CD4-positive, alpha-beta T cell (primary cell): ENCODE measurements around the gene VTI1A. TPM values are rescaled to one million over a fixed set of nuclear protein-coding genes. Genes with fewer than 3 reads are reported as not detected.

Source experiments
- ATAC-seq: fragments of 200-7000 bp; cut with Tn5 transposase; one replicate; pipeline ENCODE4 v1.10.0; 2022; ENCODE audit warnings: mild to moderate bottlenecking; ENCODE audit not compliant: poor library complexity
- CTCF ChIA-PET: fragments of 350-600 bp; sonication (Branson Sonifier 250); formaldehyde crosslinking; loops from one replicate; lab custom pipeline; 2021; ENCODE audit warnings: antibody characterized with exemption, inconsistent platforms; lab: Charles Lee
- POLR2A ChIA-PET: fragments of 350-600 bp; sonication (Branson Sonifier 250); formaldehyde crosslinking; loops from one replicate; lab custom pipeline; 2021; ENCODE audit warnings: antibody characterized with exemption, inconsistent platforms; lab: Charles Lee
- DNase-seq, 14 experiments: peaks; one replicate each; pipeline ENCODE4 v3.0.0-alpha.2; 2013 to 2020; ENCODE audit warnings: mixed read lengths in 2 of 14
- H3K27ac ChIP-seq, 2 donors: one replicate each; pipeline versions ENCODE4 v1.5.1 to v1.7.0; 2013; ENCODE audit warnings: low read length in 2 of 2, low read depth in 1 of 2, mild to moderate bottlenecking in 1 of 2
- H3K27me3 ChIP-seq, 2 experiments: 1 replicate in 1 of 2; 2 replicates in 1 of 2; pipeline versions ENCODE4 v1.6.1 to v1.7.0; 2013; ENCODE audit warnings: low read length in 2 of 2, control low read depth in 1 of 2, mild to moderate bottlenecking in 1 of 2, moderate library complexity in 1 of 2; ENCODE audit not compliant: insufficient read depth in 2 of 2, control insufficient read depth in 1 of 2
- H3K36me3 ChIP-seq: one replicate; pipeline ENCODE4 v1.6.1; 2013; ENCODE audit warnings: low read length, control low read depth; ENCODE audit not compliant: insufficient read depth
- H3K4me1 ChIP-seq: one replicate; pipeline ENCODE4 v1.6.1; 2013; ENCODE audit warnings: low read length, control low read depth; ENCODE audit not compliant: insufficient read depth
- H3K4me3 ChIP-seq: one replicate; pipeline ENCODE4 v1.5.1; 2013; ENCODE audit warnings: mild to moderate bottlenecking, low read length, moderate library complexity
- H3K9me3 ChIP-seq, 2 experiments: 1 replicate in 1 of 2; 2 replicates in 1 of 2; pipeline versions ENCODE4 v1.6.1 to v1.7.0; 2013; ENCODE audit warnings: low read length in 2 of 2, mild to moderate bottlenecking in 2 of 2, control low read depth in 1 of 2, moderate library complexity in 1 of 2; ENCODE audit not compliant: control insufficient read depth in 1 of 2, insufficient read depth in 1 of 2
- H3K27ac Mint-ChIP-seq: one replicate; pipeline ENCODE4 v1.8.0; 2020; ENCODE audit warnings: mixed read lengths
- H3K27me3 Mint-ChIP-seq: one replicate; pipeline ENCODE4 v1.8.0; 2021; ENCODE audit warnings: mixed read lengths
- H3K36me3 Mint-ChIP-seq: one replicate; pipeline ENCODE4 v1.8.0; 2021; ENCODE audit warnings: low read depth, mixed read lengths
- H3K4me1 Mint-ChIP-seq: one replicate; pipeline ENCODE4 v1.8.0; 2021; ENCODE audit warnings: low read depth, mixed read lengths
- H3K4me3 Mint-ChIP-seq: one replicate; pipeline ENCODE4 v1.8.0; 2020; ENCODE audit warnings: mild to moderate bottlenecking, mixed read lengths
- H3K9me3 Mint-ChIP-seq: one replicate; pipeline ENCODE4 v1.8.0; 2020; ENCODE audit warnings: mixed read lengths
- intact Hi-C, 2 experiments: fragments of 100-400 bp; cut with DNase I in 1 of 2; cut with micrococcal nuclease in 1 of 2; formaldehyde crosslinking; loops; one replicate each; pipeline versions ENCODE4 v1.15.1 to v1.9.0; 2023 to 2025; cut with DNase I, micrococcal nuclease
- total RNA-seq, 174 experiments: library from RNA in 2 of 174; stranded (reverse) in 2 of 174; gene quantifications; one replicate each; pipeline ENCODE4 v1.2.3 and lab custom pipeline; 2021 to 2026
- TF ChIP-seq, protein P1 (sequence below): fragments of 200-600 bp; IDR thresholded peaks from one replicate; pipeline ENCODE4 v1.8.0; 2022; ENCODE audit warnings: antibody characterized with exemption, mild to moderate bottlenecking

VTI1A gene
- total RNA-seq, 2 experiments from 2014 or later, result 54.5 to 56.5 TPM

DNA sequence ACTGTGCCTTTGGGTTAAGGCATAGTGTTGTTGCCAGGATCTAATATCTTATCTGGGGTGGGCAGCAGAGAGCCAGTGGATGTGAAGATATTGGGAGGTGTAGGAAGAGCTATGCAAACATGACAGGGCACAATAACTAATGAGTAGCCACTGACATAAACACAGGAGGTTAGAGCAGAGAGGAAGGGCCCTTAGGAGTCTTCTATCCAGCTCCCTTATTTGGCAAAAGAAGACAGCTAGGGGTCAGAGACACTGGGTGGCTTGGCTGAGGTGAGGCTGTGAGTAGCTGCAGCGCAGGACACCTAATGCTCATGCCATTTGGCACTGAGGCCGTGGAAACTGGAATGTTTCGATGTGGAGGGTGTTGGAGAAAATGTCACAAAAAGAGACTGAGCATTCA is 326.8 kb downstream of the VTI1A start:
- H3K27me3 ChIP-seq, result no peaks in the 10 kb centered on the region
- no peaks in the 10 kb centered on the region for H3K36me3 ChIP-seq
- DNase-seq, result no peak
- H3K27ac ChIP-seq, result no peak overlapping the region
- H3K4me3 ChIP-seq, result no peak overlapping the region
- H3K27ac Mint-ChIP-seq, result no peak overlapping the region
- no peaks in the 10 kb centered on the region for H3K9me3 ChIP-seq
- ATAC-seq, result no peak
- intact Hi-C loops, result no loop called here
- H3K36me3 Mint-ChIP-seq, result peaks cover 28% of the 10 kb centered on the region
- H3K4me3 Mint-ChIP-seq, result no peak overlapping the region
- TF ChIP-seq, protein P1, sequence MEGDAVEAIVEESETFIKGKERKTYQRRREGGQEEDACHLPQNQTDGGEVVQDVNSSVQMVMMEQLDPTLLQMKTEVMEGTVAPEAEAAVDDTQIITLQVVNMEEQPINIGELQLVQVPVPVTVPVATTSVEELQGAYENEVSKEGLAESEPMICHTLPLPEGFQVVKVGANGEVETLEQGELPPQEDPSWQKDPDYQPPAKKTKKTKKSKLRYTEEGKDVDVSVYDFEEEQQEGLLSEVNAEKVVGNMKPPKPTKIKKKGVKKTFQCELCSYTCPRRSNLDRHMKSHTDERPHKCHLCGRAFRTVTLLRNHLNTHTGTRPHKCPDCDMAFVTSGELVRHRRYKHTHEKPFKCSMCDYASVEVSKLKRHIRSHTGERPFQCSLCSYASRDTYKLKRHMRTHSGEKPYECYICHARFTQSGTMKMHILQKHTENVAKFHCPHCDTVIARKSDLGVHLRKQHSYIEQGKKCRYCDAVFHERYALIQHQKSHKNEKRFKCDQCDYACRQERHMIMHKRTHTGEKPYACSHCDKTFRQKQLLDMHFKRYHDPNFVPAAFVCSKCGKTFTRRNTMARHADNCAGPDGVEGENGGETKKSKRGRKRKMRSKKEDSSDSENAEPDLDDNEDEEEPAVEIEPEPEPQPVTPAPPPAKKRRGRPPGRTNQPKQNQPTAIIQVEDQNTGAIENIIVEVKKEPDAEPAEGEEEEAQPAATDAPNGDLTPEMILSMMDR, result no peak
- H3K4me1 ChIP-seq, result no peaks in the 10 kb centered on the region
- H3K4me1 Mint-ChIP-seq, result no peaks in the 10 kb centered on the region
- no peaks in the 10 kb centered on the region for H3K9me3 Mint-ChIP-seq
- H3K27me3 Mint-ChIP-seq, result no peaks in the 10 kb centered on the region
- POLR2A ChIA-PET, result no interaction called here
- CTCF ChIA-PET, result no interaction called here

DNA sequence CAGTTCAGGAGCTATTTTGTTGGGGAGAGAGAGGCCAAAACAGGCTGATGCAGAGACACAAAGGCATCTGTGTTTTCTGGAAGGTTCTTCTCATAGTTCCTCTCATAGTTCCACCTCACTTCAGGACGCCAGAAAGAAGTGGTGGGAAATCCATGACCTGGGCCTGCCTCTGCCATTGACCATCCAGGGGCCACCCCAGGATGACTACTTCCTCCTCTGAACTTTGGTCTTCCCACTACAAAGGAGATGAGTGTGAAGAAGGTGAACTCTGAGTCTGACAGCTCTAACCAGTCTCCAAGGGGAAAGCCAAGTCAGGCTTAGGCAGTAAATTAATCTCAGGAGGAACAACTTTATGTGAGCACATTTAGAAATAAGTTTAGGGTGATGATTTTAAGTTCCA is 327.2 kb downstream of the VTI1A start:
- H3K27me3 ChIP-seq, result no peaks in the 10 kb centered on the region
- Mint-ChIP-seq H3K27me3 (no peaks in the 10 kb centered on the region), H3K4me3 (no peak overlapping the region), H3K4me1 (no peaks in the 10 kb centered on the region), H3K9me3 (no peaks in the 10 kb centered on the region), H3K27ac (no peak overlapping the region), H3K36me3 (peaks cover 28% of the 10 kb centered on the region)
- ATAC-seq (no peak), DNase-seq (no peak)
- H3K4me3 ChIP-seq, result no peak overlapping the region
- POLR2A ChIA-PET, result no interaction called here
- no peaks in the 10 kb centered on the region for H3K36me3 ChIP-seq
- intact Hi-C loops, result no loop called here
- CTCF ChIA-PET, result no interaction called here
- no peaks in the 10 kb centered on the region for H3K4me1 ChIP-seq
- no peaks in the 10 kb centered on the region for H3K9me3 ChIP-seq
- no peak overlapping the region for H3K27ac ChIP-seq
- TF ChIP-seq, protein P1, result no peak

DNA sequence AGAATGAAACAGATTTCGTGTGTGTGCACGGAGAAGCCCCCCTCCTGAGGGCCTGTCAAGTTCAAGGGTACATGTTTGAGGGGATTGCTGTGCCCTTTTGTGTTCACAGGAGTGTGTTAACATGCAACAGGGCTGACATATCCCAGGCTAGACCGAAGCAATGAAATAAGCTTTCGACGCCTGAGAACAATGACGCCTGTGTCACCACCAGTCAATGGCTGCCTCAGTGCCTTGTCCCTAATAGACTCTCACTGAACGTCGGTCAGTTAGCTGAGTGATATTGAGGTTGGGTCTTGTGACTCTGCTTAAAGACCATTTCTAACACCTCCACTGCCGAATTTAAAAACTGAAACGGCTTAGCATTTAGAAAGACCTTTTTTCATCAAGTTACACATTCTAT is 327.8 kb downstream of the VTI1A start:
- intact Hi-C loops, result no loop called here
- POLR2A ChIA-PET, result no interaction called here
- H3K27ac Mint-ChIP-seq, result no peak overlapping the region

More for the DNA sequence above, 327.8 kb downstream of the VTI1A start:
- Mint-ChIP-seq H3K27me3 (no peaks in the 10 kb centered on the region), H3K36me3 (peaks cover 28% of the 10 kb centered on the region), H3K9me3 (no peaks in the 10 kb centered on the region), H3K4me3 (no peak overlapping the region), H3K4me1 (no peaks in the 10 kb centered on the region)
- ATAC-seq (no peak), DNase-seq (no peak)
- Histone ChIP-seq H3K36me3 (no peaks in the 10 kb centered on the region), H3K27ac (no peak overlapping the region), H3K9me3 (no peaks in the 10 kb centered on the region), H3K4me1 (no peaks in the 10 kb centered on the region), H3K4me3 (no peak overlapping the region), H3K27me3 (no peaks in the 10 kb centered on the region)
- CTCF ChIA-PET, result no interaction called here
- TF ChIP-seq, protein P1, result no peak
